Caco-2 (cell line): ENCODE data around the gene BORCS6. TPM values are rescaled to one million over a fixed set of nuclear protein-coding genes. Genes with fewer than 3 reads are reported as not detected.

ENCODE experiments used
- microRNA-seq: library from miRNA; unstranded; fragments of <30 nt; microRNA quantifications from one replicate; pipeline ENCODE4 v1.2.0, GENCODE V29; 2022
- total RNA-seq: library from RNA; stranded (reverse); gene quantifications from 2 replicates; pipeline ENCODE4 v1.2.3, GENCODE V29; 2022

Gene BORCS6
- total RNA-seq, 1 experiment from 2014 or later, result 4.7 TPM

Small RNAs within 50 kb of the gene (microRNA-seq; reads per million reads assigned to microRNA genes)
- 131 reads per million, percentile 72 among the genes with 10 or more reads in this experiment for gene MIR4521
- not detected for gene MIR6883

Other genes starting within 250 kb of the BORCS6 start
- gene GUCY2D, start 187.6 kb downstream of the BORCS6 start, total RNA-seq, result 0.74 and 1.7 TPM in 2 replicates
- gene ALOX15B, start 151.1 kb downstream of the BORCS6 start, total RNA-seq, result not detected in 2 replicates
- 0.34 and 0.39 TPM in 2 replicates for gene ALOX12B, start 102.5 kb downstream of the BORCS6 start, total RNA-seq
- gene ALOXE3, start 71.7 kb downstream of the BORCS6 start, total RNA-seq, result not detected in 2 replicates
- not detected in 2 replicates for gene HES7, start 66.1 kb downstream of the BORCS6 start, total RNA-seq
- 10.6 and 10.8 TPM in 2 replicates for gene PER1, start 37.8 kb downstream of the BORCS6 start, total RNA-seq
- gene VAMP2, start 27.2 kb downstream of the BORCS6 start, total RNA-seq, result 10.5 and 12.2 TPM in 2 replicates
- 5.4 TPM in 2 replicates for gene TMEM107, start 13.8 kb downstream of the BORCS6 start, total RNA-seq
- 82.8 and 89.4 TPM in 2 replicates for gene AURKB, start 20.4 kb upstream of the BORCS6 start, total RNA-seq
- gene CTC1, start 57.9 kb upstream of the BORCS6 start, total RNA-seq, result 18.2 and 22.9 TPM in 2 replicates
- gene PFAS, start 59.1 kb upstream of the BORCS6 start, total RNA-seq, result 38.8 and 44.1 TPM in 2 replicates
- 13.2 and 15.2 TPM in 2 replicates for gene RANGRF, start 98.5 kb upstream of the BORCS6 start, total RNA-seq
- gene SLC25A35, start 105.2 kb upstream of the BORCS6 start, total RNA-seq, result 3.6 and 3.7 TPM in 2 replicates
- gene ARHGEF15, start 120.1 kb upstream of the BORCS6 start, total RNA-seq, result not detected in 2 replicates
- gene ODF4, start 149.7 kb upstream of the BORCS6 start, total RNA-seq, result not detected in 2 replicates
- gene RPL26, start 193.0 kb upstream of the BORCS6 start, total RNA-seq, result 998 and 999 TPM in 2 replicates
- not detected in 2 replicates for gene RNF222, start 207.6 kb upstream of the BORCS6 start, total RNA-seq
- 32.2 and 32.3 TPM in 2 replicates for gene NDEL1, start 245.7 kb upstream of the BORCS6 start, total RNA-seq